HG03025 (cell line): ENCODE data around the gene PEX3.

Source experiments
- ATAC-seq: cut with Tn5 transposase; IDR thresholded peaks from one replicate; pipeline ENCODE4 v1.9.1; 2021; ENCODE audit warnings: mild to moderate bottlenecking, moderate library complexity; ENCODE audit not compliant: unreplicated experiment, low FRiP score

Gene PEX3

GRCh38 chr6:143535189-143535614 is 84.6 kb downstream of the PEX3 start:
- ATAC-seq, result no peak

- ATAC-seq, result peak; percentile 66
These were observed 85.9 kb downstream of the PEX3 start for GRCh38 chr6:143536461-143536865.

- ATAC-seq, result peak; percentile 57
These were observed 86.5 kb downstream of the PEX3 start for GRCh38 chr6:143536866-143537691.

- no peak for ATAC-seq
These were observed 87.8 kb downstream of the PEX3 start for GRCh38 chr6:143538374-143538773.

- ATAC-seq, result no peak
These were observed 88.5 kb downstream of the PEX3 start for GRCh38 chr6:143539106-143539505.

- ATAC-seq, result no peak
These were observed 89.1 kb downstream of the PEX3 start for GRCh38 chr6:143539734-143540133.

- no peak for ATAC-seq
These were observed 89.6 kb downstream of the PEX3 start for GRCh38 chr6:143540192-143540591.
